Dermis microvascular lymphatic vessel endothelial cell (primary cell): ENCODE results near the gene HTRA2. TPM values are rescaled to one million over a fixed set of nuclear protein-coding genes. Genes with fewer than 3 reads are reported as not detected.

Experiments
- DNase-seq, 2 donors: peaks; one replicate each; pipeline versions ENCODE4 v3.0.0 to v3.0.0-alpha.2; 2010; ENCODE audit warnings: low read depth in 2 of 2
- total RNA-seq: library from RNA; depleted of rRNA; stranded (reverse); fragments of >200 nt; gene quantifications from 2 replicates; pipeline ENCODE4 v1.2.1, GENCODE V29; 2014

HTRA2 gene
- total RNA-seq, 1 donor from 2014 or later: 40.3 TPM

DNA sequence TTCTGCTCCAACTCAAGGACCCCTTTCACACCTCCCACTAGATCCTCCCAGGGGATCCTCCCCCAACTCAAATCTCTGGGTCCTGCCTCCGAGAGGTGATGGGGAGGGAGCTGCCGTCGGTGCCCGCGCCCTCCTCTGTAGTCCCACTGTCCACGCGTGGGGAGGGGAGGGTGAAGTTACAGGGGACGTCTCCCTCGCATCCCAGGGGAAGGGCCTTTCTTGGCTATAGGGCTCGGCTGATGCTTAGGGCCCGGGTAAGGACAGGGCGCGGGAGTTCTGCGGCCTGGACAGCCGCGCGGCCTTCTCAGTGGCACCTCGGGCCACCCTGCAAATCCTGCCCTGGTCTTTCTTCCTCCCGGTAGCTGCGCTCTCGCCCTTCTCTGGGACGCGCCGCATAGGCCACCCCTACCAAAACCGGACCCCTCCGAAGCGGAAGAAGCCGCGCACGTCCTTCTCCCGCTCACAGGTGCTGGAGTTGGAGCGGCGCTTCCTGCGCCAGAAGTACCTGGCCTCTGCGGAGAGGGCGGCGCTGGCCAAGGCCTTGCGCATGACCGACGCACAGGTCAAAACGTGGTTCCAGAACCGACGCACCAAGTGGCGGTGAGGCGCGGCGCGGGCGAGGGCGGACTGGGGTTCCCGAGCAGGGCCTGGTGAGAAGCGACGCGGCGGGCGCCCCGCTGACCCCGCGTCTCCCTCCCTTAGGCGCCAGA is 14.3 kb upstream of the HTRA2 start:
- no peak for DNase-seq

DNA sequence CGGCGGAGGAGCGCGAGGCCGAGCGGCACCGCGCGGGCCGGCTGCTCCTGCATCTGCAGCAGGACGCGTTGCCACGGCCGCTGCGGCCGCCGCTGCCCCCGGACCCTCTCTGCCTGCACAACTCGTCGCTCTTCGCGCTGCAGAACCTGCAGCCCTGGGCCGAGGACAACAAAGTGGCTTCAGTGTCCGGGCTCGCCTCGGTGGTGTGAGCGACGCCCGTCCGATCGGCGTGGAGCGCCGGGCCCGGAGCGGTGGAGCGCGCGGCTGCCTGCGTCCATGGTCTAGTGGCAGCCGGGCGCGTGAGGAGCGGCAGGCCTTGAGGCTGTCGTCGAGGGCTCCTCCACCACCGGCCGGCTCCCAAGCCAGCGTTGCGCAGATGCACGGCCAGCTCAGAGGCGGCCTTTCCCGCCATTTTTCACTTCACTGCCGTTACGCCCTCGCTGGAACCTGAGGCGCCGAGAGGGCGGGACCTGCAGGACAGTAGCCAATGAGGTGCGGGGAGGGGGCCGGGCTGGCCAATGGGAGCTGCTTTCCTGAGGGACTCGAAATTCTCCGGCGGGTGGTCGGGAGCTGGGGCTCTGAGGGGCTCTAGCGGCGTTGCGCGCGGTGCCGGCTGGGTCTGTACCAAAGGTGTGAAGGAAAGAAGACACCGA is 13.6 kb upstream of the HTRA2 start:
- DNase-seq: peak in 1 of 2 donors; percentile 70

GRCh38 chr2:74516650-74517049 is 13.1 kb upstream of the HTRA2 start:
- DNase-seq: no peak

DNA sequence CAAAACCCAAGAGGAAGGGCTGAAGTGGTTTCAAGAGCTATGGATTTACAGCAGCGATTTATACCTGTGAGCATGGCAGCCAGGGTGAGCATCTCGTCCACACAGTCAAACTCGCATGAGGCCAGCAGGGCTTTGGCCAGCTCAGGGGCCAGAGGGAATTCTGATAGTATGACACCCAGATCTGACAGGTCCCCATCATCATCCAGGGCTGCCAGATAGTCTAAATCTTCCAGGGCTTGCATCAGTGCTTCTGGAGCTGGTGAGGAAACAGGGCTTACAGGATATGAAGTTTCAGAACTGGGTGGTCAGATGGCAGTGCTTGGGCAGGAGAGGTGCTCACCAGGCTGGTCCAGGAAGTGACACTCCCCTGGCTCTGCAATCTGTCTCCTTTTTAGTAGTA is 7.2 kb upstream of the HTRA2 start:
- DNase-seq: no peak

DNA sequence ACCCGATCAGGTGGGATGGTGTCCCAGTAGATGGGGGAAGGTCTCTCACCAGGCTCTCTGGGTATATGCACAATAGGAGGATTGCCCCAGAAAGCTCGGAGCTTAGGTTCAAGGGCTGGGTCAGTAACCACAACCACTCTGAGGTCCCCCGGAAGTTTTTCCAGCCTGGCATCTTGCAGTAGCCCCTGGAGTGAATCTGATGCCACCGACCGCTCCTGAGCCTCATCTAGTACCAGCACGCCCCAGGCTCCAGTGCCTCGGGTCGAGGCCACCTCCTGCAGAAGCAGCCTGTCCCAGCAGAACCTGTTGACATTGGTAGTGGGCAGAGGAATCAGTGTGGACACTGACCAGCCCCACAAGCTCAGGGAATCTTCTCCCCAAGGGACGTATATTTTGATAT is 5.7 kb upstream of the HTRA2 start:
- no peak for DNase-seq

GRCh38 chr2:74524955-74525716 is 4.6 kb upstream of the HTRA2 start:
- DNase-seq: no peak

DNA sequence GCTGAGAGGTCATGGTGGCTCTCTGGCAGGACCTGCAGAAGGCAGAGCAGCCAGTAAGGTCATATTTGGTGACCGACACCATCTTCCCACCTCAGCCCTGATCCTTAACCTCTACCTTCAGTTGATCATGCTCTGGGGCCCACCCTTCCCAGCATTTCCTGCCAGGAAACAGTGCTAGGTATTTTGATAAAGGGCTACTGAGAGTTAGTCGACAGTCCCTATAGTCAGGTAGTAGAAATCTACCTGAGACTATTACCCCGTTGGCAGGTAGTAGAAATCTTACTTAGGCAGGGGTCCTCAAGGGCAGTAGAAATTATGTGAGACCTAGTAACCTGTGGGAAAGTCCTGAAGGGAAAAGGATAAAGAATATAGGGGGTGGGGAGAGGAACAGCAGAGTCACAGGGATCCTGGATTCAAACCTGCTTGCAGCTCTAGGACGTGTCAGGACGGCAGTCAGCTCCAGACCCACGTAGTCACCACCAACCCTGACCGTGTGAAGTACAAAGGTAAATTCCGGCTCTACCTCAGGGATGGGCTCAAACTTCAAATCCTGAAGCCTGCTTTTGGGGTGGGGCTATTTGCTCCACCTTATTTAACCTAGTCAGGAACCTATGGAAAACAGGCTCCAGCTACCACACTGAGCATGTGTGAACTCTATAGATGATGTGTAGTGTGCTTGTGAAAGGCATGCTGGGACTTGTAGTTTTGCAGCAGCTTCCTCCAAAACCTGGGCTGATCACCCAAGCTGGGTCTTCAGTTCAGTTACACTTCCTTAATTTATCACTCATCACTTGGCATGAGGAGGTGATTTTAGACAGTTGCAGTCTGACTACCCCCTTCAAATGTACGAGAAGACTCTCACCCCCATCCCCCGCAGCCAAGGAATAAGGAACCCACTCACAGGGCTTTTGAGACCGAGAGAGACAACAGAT is 3.8 kb upstream of the HTRA2 start, which contains the start of gene DQX1:
Gene DQX1 (minus strand): TSS at position 515 of the 932 bp plus-strand sequence. CDS start 502 bp downstream, at position 13.
- peak in 1 of 2 donors; percentile 29 for DNase-seq

GRCh38 chr2:74526649-74527230 is 3.0 kb upstream of the HTRA2 start:
- no peak for DNase-seq

DNA sequence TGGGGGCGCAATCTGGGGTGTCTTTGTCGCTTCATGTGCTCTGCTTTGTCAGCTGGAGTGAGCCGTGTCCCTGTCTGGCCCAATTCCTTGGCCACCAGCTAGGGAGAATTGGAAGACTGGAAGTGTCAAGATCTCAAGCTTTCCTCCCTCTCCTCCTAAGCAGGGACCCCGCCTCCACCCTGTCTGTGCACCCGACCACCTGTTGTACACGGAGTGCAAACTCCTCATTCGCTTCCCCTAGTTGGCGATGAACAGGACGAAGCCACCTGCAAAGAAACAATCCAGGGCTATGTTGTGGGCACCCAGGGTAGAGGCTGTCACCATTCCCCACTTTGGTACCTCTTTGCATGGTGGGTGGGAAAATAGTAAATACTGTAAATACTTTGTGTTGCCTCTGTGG is 2.0 kb upstream of the HTRA2 start:
- no peak for DNase-seq

GRCh38 chr2:74528600-74529356 is 955 bp upstream of the HTRA2 start:
- DNase-seq: no peak

- peak; percentile 65 to 66 for DNase-seq
These were observed 780 bp downstream of the HTRA2 start for GRCh38 chr2:74530239-74531187.

DNA sequence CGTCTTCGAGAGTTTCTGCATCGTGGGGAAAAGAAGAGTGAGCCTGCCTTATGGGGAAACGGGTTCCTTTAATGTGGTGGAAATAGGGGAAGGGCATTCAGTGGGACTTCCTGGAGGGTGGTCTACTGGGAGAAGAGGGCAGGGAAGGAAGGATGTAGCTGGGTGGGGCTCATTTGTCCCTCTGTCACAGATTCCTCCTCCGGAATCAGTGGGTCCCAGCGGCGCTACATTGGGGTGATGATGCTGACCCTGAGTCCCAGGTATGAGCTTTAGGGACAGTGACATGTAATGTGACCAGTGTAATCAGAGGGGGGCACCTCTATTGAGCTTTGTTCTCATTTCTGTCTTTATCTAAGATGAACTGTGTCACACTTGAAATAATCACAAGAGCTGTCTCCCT is 1.9 kb downstream of the HTRA2 start:
- no peak for DNase-seq

GRCh38 chr2:74532222-74532621 is 2.5 kb downstream of the HTRA2 start:
- DNase-seq: peak; percentile 37 to 68

- DNase-seq: no peak
These were observed 3.7 kb downstream of the HTRA2 start for GRCh38 chr2:74533464-74533863.

GRCh38 chr2:74534411-74534810 is 4.7 kb downstream of the HTRA2 start:
- no peak for DNase-seq

DNA sequence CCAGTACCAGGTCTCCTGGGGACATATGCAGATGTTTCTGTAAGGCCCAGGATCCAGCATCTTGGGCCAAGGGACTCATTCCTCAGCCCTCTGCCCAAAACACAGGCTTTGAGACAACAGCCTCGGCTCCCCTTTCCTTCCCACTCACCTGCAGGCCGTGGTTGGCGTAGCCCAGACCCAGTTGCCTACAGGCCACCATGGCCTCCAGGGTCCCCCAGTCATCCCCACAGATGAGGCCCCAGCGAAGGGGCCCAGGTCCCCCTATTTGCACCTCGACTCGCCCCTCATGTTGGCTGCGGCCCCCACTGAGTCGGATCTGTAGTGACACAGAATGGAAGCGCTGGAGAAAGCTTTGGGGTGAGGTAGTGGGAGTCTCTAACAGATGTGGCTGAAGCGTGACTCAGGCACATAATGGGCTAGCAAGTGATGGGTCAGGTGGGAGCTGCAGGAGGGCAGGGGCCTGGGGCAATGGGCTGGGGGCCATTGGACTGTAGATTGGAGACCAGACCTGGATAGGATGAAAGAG is 5.8 kb downstream of the HTRA2 start:
- no peak for DNase-seq

DNA sequence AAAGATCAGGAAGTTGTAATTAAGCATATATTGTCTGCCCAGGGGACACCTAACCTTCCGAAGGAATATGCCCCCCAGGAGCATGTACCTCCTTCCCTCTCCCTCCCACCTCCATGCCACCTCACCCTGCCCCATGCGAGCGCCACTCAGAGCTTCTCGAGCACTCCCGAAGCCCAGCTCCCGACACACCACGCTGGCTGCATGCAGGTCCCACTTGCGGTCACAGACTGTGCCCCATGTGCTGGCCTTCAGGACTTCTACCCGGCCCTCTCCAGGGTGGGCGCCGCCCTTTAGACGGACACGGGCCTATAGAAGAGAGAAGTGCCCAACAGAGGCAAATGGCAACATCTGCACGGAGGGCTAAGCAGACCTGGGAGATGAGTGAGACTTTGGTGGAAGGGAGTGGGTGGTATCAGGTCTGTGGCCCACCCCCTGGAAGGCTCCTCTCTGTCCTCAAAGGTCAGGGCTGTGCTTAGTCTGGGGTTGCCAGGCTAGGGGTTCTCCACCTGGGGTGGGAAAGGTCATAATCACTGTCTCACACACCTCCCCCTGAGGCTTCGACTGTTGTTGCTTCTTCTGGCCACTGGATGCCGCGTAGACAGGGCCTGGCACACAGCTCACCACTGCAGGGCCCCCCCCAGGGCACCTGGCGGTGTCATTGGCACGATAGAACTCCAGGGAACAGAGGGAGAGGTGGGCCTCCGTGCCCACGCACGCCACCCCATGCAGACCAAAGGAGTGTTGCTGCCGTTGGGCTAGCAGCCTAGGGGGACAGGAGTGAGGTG is 6.6 kb downstream of the HTRA2 start:
- DNase-seq: no peak

GRCh38 chr2:74537140-74537539 is 7.4 kb downstream of the HTRA2 start:
- no peak for DNase-seq
